ENCODE measurements around the gene COL27A1.
A peak's percentile ranks its signal among the peaks of the same experiment; 100 is the strongest.

COL27A1 gene

GRCh38 chr9:114342755-114343440 lies 187.6 kb downstream of the COL27A1 start:
- no peak for DNase-seq (ENCODE audit: low spot score)

- DNase-seq (ENCODE audit: low spot score): no peak
Measured at GRCh38 chr9:114343471-114344187, 188.3 kb downstream of the COL27A1 start.

- no peak for DNase-seq (ENCODE audit: low spot score)
Measured at GRCh38 chr9:114344188-114344566, 188.8 kb downstream of the COL27A1 start.

GRCh38 chr9:114344692-114345091 lies 189.4 kb downstream of the COL27A1 start:
- DNase-seq (ENCODE audit: low spot score): peak; percentile 9

- DNase-seq (ENCODE audit: low spot score): no peak
Measured at GRCh38 chr9:114345493-114346065, 190.2 kb downstream of the COL27A1 start.

- no peak for DNase-seq (ENCODE audit: low spot score)
Measured at GRCh38 chr9:114346146-114346545, 190.8 kb downstream of the COL27A1 start.

GRCh38 chr9:114347675-114348074 lies 192.3 kb downstream of the COL27A1 start:
- DNase-seq (ENCODE audit: low spot score): no peak

- no peak for DNase-seq (ENCODE audit: low spot score)
Measured at GRCh38 chr9:114348261-114348905, 193.0 kb downstream of the COL27A1 start.

- peak; percentile 3 for DNase-seq (ENCODE audit: low spot score)
Measured at GRCh38 chr9:114348906-114349482, 193.7 kb downstream of the COL27A1 start.

GRCh38 chr9:114349713-114350480 lies 194.6 kb downstream of the COL27A1 start:
- no peak for DNase-seq (ENCODE audit: low spot score)

GRCh38 chr9:114350636-114351401 lies 195.5 kb downstream of the COL27A1 start:
- DNase-seq (ENCODE audit: low spot score): no peak

- no peak for DNase-seq (ENCODE audit: low spot score)
Measured at GRCh38 chr9:114351932-114352331, 196.6 kb downstream of the COL27A1 start.

GRCh38 chr9:114355821-114356220 lies 200.5 kb downstream of the COL27A1 start:
- DNase-seq (ENCODE audit: low spot score): no peak

GRCh38 chr9:114356792-114357191 lies 201.5 kb downstream of the COL27A1 start:
- no peak for DNase-seq (ENCODE audit: low spot score)

GRCh38 chr9:114357360-114357759 lies 202.0 kb downstream of the COL27A1 start:
- DNase-seq (ENCODE audit: low spot score): no peak

GRCh38 chr9:114357911-114358328 lies 202.6 kb downstream of the COL27A1 start:
- no peak for DNase-seq (ENCODE audit: low spot score)

GRCh38 chr9:114359801-114360200 lies 204.5 kb downstream of the COL27A1 start:
- DNase-seq (ENCODE audit: low spot score): no peak

GRCh38 chr9:114361542-114361941 lies 206.2 kb downstream of the COL27A1 start:
- no peak for DNase-seq (ENCODE audit: low spot score)

All from cerebellar cortex (tissue), 1 donor.